Thyroid gland (tissue), 4 donors: ENCODE results near the gene MTHFD1L.

Experiments
- POLR2A ChIP-seq, 2 donors: fragments of 450-650 bp; IDR thresholded peaks; one replicate each; pipeline ENCODE4 v1.6.1; 2017; ENCODE audit warnings: antibody characterized with exemption in 2 of 2, mild to moderate bottlenecking in 2 of 2, moderate library complexity in 1 of 2
- TF ChIP-seq, protein P1 (sequence below), 6 experiments: fragments of 200-600 bp in 3 of 6; fragments of 450-650 bp in 3 of 6; sonication (generic) in 3 of 6; IDR thresholded peaks; one replicate each; pipeline ENCODE4 v1.5.1; 2016 to 2019; ENCODE audit warnings: antibody characterized with exemption in 6 of 6, mild to moderate bottlenecking in 2 of 6, inconsistent platforms in 1 of 6, moderate library complexity in 1 of 6

- TF ChIP-seq, protein P1, sequence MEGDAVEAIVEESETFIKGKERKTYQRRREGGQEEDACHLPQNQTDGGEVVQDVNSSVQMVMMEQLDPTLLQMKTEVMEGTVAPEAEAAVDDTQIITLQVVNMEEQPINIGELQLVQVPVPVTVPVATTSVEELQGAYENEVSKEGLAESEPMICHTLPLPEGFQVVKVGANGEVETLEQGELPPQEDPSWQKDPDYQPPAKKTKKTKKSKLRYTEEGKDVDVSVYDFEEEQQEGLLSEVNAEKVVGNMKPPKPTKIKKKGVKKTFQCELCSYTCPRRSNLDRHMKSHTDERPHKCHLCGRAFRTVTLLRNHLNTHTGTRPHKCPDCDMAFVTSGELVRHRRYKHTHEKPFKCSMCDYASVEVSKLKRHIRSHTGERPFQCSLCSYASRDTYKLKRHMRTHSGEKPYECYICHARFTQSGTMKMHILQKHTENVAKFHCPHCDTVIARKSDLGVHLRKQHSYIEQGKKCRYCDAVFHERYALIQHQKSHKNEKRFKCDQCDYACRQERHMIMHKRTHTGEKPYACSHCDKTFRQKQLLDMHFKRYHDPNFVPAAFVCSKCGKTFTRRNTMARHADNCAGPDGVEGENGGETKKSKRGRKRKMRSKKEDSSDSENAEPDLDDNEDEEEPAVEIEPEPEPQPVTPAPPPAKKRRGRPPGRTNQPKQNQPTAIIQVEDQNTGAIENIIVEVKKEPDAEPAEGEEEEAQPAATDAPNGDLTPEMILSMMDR (IDR thresholded peaks at IDR 0.05): no peak
- TF ChIP-seq POLR2A (IDR thresholded peaks at IDR 0.05): no peak
Observed at GRCh38 chr6:151109361-151109760, 243.9 kb downstream of the MTHFD1L start.
